Body of pancreas (tissue), 4 donors: Measurements from ENCODE around the gene NUDT13. TPM values are rescaled to one million over a fixed set of nuclear protein-coding genes. Genes with fewer than 3 reads are reported as not detected.
A peak's percentile ranks its signal among the peaks of the same experiment; 100 is the strongest.

Experiments used
- ATAC-seq: fragments of 150-250 bp; one replicate; pipeline ENCODE4 v1.9.1; 2016
- DNase-seq, 4 donors: peaks; one replicate each; pipeline ENCODE4 v3.0.0-alpha.2; 2019
- H3K27ac ChIP-seq, 4 donors: fragments of 200-600 bp; sonication (generic); 1 replicate in 3 of 4; 2 replicates in 1 of 4; pipeline versions ENCODE4 v1.5.1 to v1.6.1; 2016 to 2019; ENCODE audit warnings: mild to moderate bottlenecking in 1 of 4, mixed read lengths in 1 of 4, moderate library complexity in 1 of 4
- H3K27me3 ChIP-seq, 2 donors: fragments of 200-600 bp; sonication (generic); one replicate each; pipeline ENCODE4 v1.6.0; 2016; ENCODE audit warnings: mild to moderate bottlenecking in 1 of 2
- H3K36me3 ChIP-seq, 2 donors: fragments of 200-600 bp; sonication (generic); replicated peaks in 1 of 2; 2 replicates each; pipeline ENCODE4 v1.5.1; 2016; ENCODE audit warnings: low read depth in 2 of 2; ENCODE audit not compliant: insufficient read depth in 1 of 2
- H3K4me1 ChIP-seq: fragments of 200-600 bp; sonication (generic); one replicate; pipeline ENCODE4 v1.6.0; 2016
- H3K4me3 ChIP-seq, 2 donors: fragments of 200-600 bp; sonication (generic); 1 replicate in 1 of 2; 2 replicates in 1 of 2; pipeline ENCODE4 v1.5.1; 2016 to 2019
- H3K9me3 ChIP-seq, 3 donors: fragments of 200-600 bp; sonication (generic); 1 replicate in 2 of 3; 2 replicates in 1 of 3; pipeline ENCODE4 v1.5.1; 2016
- POLR2A ChIP-seq, 3 donors: fragments of 450-650 bp; IDR thresholded peaks; one replicate each; pipeline ENCODE4 v1.6.1; 2016; ENCODE audit warnings: antibody characterized with exemption in 3 of 3, mild to moderate bottlenecking in 2 of 3
- WGBS, 2 donors: methylation state at CpG; one replicate each; pipeline ENCODE4 v1.1.5; 2017; 5-methylcytosine and 5-hydroxymethylcytosine counted together
- intact Hi-C: fragments of 100-400 bp; cut with DNase I; formaldehyde crosslinking; loops from one replicate; pipeline ENCODE4 v1.15.1; 2023
- total RNA-seq, 2 donors: library from RNA; depleted of rRNA; stranded (reverse); fragments of >200 nt; gene quantifications; one replicate each; pipeline ENCODE4 v1.1.0, GENCODE V29; 2016
- TF ChIP-seq, protein P1 (sequence below), 7 experiments: fragments of 450-650 bp in 4 of 7; fragments of 200-600 bp in 3 of 7; sonication (generic) in 3 of 7; IDR thresholded peaks; one replicate each; pipeline ENCODE4 v1.5.1; 2016 to 2019; ENCODE audit warnings: antibody characterized with exemption in 7 of 7

Gene NUDT13
- total RNA-seq, result 1 to 10 TPM; 2.3 to 3.3 TPM

DNA sequence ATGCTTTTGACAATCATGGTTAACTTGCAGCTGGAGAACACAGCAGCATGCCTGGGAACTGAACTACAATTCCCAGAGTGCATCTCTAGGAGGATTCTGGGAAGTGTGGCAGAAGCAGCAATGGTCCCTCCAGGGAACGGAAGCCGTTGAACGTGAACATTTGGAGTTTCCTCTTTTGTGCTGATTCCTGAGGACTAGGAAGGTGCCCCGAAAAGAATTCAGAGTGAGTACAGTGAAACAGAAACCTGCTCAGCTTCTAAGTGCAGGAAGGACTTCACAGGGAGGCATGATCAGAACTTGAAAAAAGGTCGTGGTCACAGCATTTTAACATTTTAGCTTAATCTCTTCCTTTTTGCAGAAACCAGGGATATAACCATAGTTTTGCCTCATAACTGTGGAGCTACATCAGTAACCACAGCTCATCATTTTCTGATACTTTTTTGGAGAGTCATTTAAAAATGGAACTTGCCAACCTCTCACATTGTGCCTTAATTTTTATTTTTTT is at the start of gene NUDT13:
Gene NUDT13, plus strand, starts transcription at position 111 of the 505 bp plus-strand sequence. CDS start 3,911 bp downstream, outside the sequence.
- peak within 1 kb of the TSS; percentile 10 to 63 for H3K4me3 ChIP-seq
- ATAC-seq (peak; percentile 92), DNase-seq (peak; percentile 72 to 85 (median 77))
- H3K36me3 ChIP-seq, result no peaks in the 10 kb centered on the region
- H3K4me1 ChIP-seq, result peaks cover 7% of the 10 kb centered on the region
- intact Hi-C loops, result no loop called here
- no peaks in the 10 kb centered on the region for H3K27me3 ChIP-seq
- peak within 1 kb of the TSS; percentile 48 to 93 (median 76) for H3K27ac ChIP-seq
- 0 to 1% methylated on average over 4 to 5 of the region's 5 CpGs for WGBS, 2 donors
- TF ChIP-seq, protein P1, sequence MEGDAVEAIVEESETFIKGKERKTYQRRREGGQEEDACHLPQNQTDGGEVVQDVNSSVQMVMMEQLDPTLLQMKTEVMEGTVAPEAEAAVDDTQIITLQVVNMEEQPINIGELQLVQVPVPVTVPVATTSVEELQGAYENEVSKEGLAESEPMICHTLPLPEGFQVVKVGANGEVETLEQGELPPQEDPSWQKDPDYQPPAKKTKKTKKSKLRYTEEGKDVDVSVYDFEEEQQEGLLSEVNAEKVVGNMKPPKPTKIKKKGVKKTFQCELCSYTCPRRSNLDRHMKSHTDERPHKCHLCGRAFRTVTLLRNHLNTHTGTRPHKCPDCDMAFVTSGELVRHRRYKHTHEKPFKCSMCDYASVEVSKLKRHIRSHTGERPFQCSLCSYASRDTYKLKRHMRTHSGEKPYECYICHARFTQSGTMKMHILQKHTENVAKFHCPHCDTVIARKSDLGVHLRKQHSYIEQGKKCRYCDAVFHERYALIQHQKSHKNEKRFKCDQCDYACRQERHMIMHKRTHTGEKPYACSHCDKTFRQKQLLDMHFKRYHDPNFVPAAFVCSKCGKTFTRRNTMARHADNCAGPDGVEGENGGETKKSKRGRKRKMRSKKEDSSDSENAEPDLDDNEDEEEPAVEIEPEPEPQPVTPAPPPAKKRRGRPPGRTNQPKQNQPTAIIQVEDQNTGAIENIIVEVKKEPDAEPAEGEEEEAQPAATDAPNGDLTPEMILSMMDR (IDR thresholded peaks at IDR 0.05), result no peak
- TF ChIP-seq POLR2A (IDR thresholded peaks at IDR 0.05), result peak in 2 of 3 donors; percentile 59 to 61
- H3K9me3 ChIP-seq, result no peaks in the 10 kb centered on the region

DNA sequence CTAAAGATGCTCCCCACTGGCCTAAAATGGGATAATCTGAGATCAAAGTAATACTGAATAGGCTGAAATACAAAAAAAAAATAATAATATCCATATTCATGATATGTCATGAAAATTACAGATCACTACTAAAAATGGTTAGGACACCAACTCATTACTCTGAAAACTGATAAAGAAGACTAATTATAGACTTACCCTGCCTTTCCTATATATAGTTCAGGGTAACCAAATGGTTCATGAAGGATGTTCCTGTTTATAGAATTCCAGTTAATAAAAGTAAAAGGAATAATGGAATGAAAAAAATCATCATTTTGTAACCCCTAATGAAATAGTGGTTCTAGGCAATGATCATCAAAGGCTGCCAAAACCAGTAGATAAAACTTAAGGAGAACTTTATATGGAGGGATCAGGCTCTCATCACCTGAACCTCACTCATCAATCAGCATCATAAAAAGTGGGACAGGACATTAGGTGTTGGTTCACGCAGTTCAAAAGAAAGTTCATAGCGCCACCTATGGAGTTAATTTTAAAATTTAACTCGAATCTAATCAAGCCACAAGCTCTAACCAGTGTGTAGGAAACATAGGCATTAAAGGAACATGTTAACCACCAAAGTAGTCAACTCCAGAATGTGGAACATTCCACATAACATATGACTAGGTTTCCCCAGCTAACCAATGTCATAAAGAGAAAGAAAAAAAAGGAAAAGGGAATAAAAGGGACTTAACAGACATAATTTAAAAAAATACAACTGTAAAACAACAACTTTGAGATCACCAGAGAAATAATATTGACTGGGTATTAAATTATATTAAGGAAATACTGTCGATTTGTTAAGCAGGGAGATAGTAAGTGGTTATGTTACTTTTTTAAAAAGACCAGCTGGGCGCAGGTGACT is 49.3 kb upstream of the NUDT13 start:
- peaks cover 0 to 4% of the 10 kb centered on the region in 2 donors for H3K36me3 ChIP-seq
- TF ChIP-seq POLR2A (IDR thresholded peaks at IDR 0.05), result no peak
- TF ChIP-seq, protein P1 (IDR thresholded peaks at IDR 0.05), result peak in 5 of 7 experiments; percentile 16 to 43 (median 33)
- no peak overlapping the region for H3K27ac ChIP-seq
- H3K9me3 ChIP-seq, result no peaks in the 10 kb centered on the region
- intact Hi-C loops, result no loop called here
- ATAC-seq (no peak), DNase-seq (no peak)
- H3K27me3 ChIP-seq, result no peaks in the 10 kb centered on the region
- no peaks in the 10 kb centered on the region for H3K4me1 ChIP-seq
- no peak overlapping the region for H3K4me3 ChIP-seq
- 27% methylated on average over 5 of the region's 5 CpGs for WGBS, 2 donors

DNA sequence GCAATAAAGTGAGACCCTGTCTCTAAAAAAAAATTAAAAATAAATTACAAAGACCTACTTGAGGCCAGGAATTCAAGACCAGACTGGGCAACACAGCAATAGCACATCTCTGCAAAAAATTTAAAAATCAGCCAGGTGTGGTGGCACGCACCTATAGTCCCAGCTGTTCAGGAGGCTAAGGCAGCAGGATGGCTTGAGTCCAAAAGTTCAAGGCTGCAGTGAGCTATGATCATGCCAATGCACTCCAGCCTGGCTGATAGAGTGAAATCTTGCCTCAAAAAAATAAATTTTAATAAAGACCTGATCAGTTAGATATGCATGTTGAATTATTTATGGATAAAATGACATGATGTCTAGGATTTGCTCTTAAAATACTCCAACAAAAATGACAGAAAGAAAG is 48.5 kb upstream of the NUDT13 start:
- Histone ChIP-seq H3K27me3 (no peaks in the 10 kb centered on the region), H3K9me3 (no peaks in the 10 kb centered on the region), H3K4me3 (no peak overlapping the region), H3K36me3 (peaks cover 0 to 4% of the 10 kb centered on the region in 2 donors), H3K4me1 (no peaks in the 10 kb centered on the region), H3K27ac (no peak overlapping the region)
- intact Hi-C loops, result no loop called here
- 63 to 68% methylated on average over 1 of the region's 1 CpG for WGBS, 2 donors
- TF ChIP-seq, protein P1 (IDR thresholded peaks at IDR 0.05), result no peak
- TF ChIP-seq POLR2A (IDR thresholded peaks at IDR 0.05), result no peak
- DNase-seq (peak in 1 of 4 donors; percentile 20), ATAC-seq (no peak)

DNA sequence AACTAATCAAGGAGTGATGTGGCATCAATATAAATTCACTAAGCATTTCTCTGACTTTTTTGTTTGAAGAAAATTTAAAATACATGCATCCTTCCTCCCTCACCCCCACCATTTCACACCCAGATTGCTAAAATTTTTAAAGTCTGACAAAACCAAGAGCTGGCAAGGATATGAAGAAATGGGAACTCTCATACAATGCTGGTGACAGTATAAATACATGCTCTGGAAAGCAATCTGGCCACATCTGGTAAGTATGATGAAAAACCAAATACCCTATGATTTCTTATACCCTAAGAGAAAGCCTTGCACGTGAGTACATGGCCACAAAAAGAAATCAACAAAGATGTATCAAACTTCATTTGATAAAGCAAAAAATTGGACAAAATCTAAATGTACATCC is 44.8 kb upstream of the NUDT13 start:
- Histone ChIP-seq H3K36me3 (peaks cover 0 to 4% of the 10 kb centered on the region in 2 donors), H3K27ac (no peak overlapping the region), H3K27me3 (no peaks in the 10 kb centered on the region), H3K9me3 (no peaks in the 10 kb centered on the region), H3K4me1 (no peaks in the 10 kb centered on the region), H3K4me3 (no peak overlapping the region)
- ATAC-seq (no peak), DNase-seq (no peak)
- intact Hi-C loops, result no loop called here
- TF ChIP-seq POLR2A (IDR thresholded peaks at IDR 0.05), result no peak
- TF ChIP-seq, protein P1 (IDR thresholded peaks at IDR 0.05), result no peak
- WGBS, 2 donors, result 85 to 87% methylated on average over 1 of the region's 1 CpG
